Measurements from ENCODE around the gene CEP350.

- TF ChIP-seq CTCF (optimal IDR thresholded peaks at IDR 0.05 in 1 of 3, IDR thresholded peaks at IDR 0.05 in 1 of 3, conservative IDR thresholded peaks at IDR 0.05 in 1 of 3; ENCODE audit: extremely low read depth in 1 of 3, insufficient read depth in 2 of 3, low read length in 3 of 3) (no peak), EZH2 (IDR thresholded peaks at IDR 0.05; ENCODE audit: low read length) (no peak)
Measured at GRCh38 chr1:180150982-180151381, 196.4 kb downstream of the CEP350 start.

Data from keratinocyte (primary cell).